Neural crest cell (in vitro differentiated cells): ENCODE data around the gene FBXW12. TPM values are rescaled to one million over a fixed set of nuclear protein-coding genes. Genes with fewer than 3 reads are reported as not detected.

Source experiments
- DNase-seq: peaks from one replicate; pipeline ENCODE4 v3.0.0; 2021; ENCODE audit warnings: low read depth, mixed read lengths, low spot score
- H3K27ac Mint-ChIP-seq: one replicate; pipeline ENCODE4 v1.8.0; 2021; ENCODE audit warnings: mild to moderate bottlenecking, mixed read lengths; ENCODE audit not compliant: unreplicated experiment
- H3K27me3 Mint-ChIP-seq: 2 replicates; pipeline ENCODE4 v1.8.0; 2021; ENCODE audit warnings: low read depth, mild to moderate bottlenecking, mixed read lengths
- H3K36me3 Mint-ChIP-seq: 2 replicates; pipeline ENCODE4 v1.8.0; 2021; ENCODE audit warnings: low read depth, mild to moderate bottlenecking, mixed read lengths
- H3K4me1 Mint-ChIP-seq: 2 replicates; pipeline ENCODE4 v1.8.0; 2021; ENCODE audit warnings: mixed read lengths
- H3K4me3 Mint-ChIP-seq: one replicate; pipeline ENCODE4 v1.8.0; 2021; ENCODE audit warnings: mild to moderate bottlenecking, mixed read lengths
- H3K9me3 Mint-ChIP-seq: 2 replicates; pipeline ENCODE4 v1.8.0; 2021; ENCODE audit warnings: mixed read lengths
- CTCF ChIP-seq: fragments of 200-600 bp; sonication (generic); conservative IDR thresholded peaks from 2 replicates; pipeline ENCODE4 v1.5.0; 2021; ENCODE audit warnings: antibody characterized with exemption, mild to moderate bottlenecking
- total RNA-seq: library from RNA; stranded (reverse); gene quantifications from 2 replicates; pipeline ENCODE4 v1.2.1, GENCODE V29; 2021

The FBXW12 gene
- total RNA-seq, 1 donor from 2014 or later: 0.44 TPM

- no peaks in the 10 kb centered on the region for H3K4me1 Mint-ChIP-seq
- no peak overlapping the region for H3K27ac Mint-ChIP-seq
- peaks cover 2% of the 10 kb centered on the region for H3K36me3 Mint-ChIP-seq
- no peak for TF ChIP-seq CTCF
- H3K9me3 Mint-ChIP-seq: no peaks in the 10 kb centered on the region
- no peak overlapping the region for H3K4me3 Mint-ChIP-seq
- no peak for DNase-seq
- no peaks in the 10 kb centered on the region for H3K27me3 Mint-ChIP-seq
Measured at GRCh38 chr3:48413611-48414010, 41.6 kb downstream of the FBXW12 start.

- H3K27me3 Mint-ChIP-seq: no peaks in the 10 kb centered on the region
- no peak for DNase-seq
- H3K36me3 Mint-ChIP-seq: peaks cover 2% of the 10 kb centered on the region
- H3K4me3 Mint-ChIP-seq: no peak overlapping the region
- H3K27ac Mint-ChIP-seq: no peak overlapping the region
- TF ChIP-seq CTCF: no peak
- H3K4me1 Mint-ChIP-seq: no peaks in the 10 kb centered on the region
- H3K9me3 Mint-ChIP-seq: no peaks in the 10 kb centered on the region
Measured at GRCh38 chr3:48414376-48415250, 42.6 kb downstream of the FBXW12 start.

GRCh38 chr3:48415251-48415953, 43.4 kb downstream of the FBXW12 start:
- no peak for DNase-seq

GRCh38 chr3:48416091-48416505, 44.1 kb downstream of the FBXW12 start:
- Mint-ChIP-seq H3K9me3 (no peaks in the 10 kb centered on the region), H3K4me3 (no peak overlapping the region), H3K27me3 (no peaks in the 10 kb centered on the region), H3K4me1 (no peaks in the 10 kb centered on the region), H3K27ac (no peak overlapping the region), H3K36me3 (peaks cover 2% of the 10 kb centered on the region)
- DNase-seq: no peak
- no peak for TF ChIP-seq CTCF

More at GRCh38 chr3:48415251-48415953, 43.4 kb downstream of the FBXW12 start:
- H3K9me3 Mint-ChIP-seq: no peaks in the 10 kb centered on the region
- no peak overlapping the region for H3K27ac Mint-ChIP-seq
- TF ChIP-seq CTCF: peak; percentile 14
- H3K4me1 Mint-ChIP-seq: no peaks in the 10 kb centered on the region
- no peaks in the 10 kb centered on the region for H3K27me3 Mint-ChIP-seq
- no peak overlapping the region for H3K4me3 Mint-ChIP-seq
- peaks cover 2% of the 10 kb centered on the region for H3K36me3 Mint-ChIP-seq

GRCh38 chr3:48416546-48416945, 44.5 kb downstream of the FBXW12 start:
- no peak overlapping the region for H3K27ac Mint-ChIP-seq
- H3K4me1 Mint-ChIP-seq: no peaks in the 10 kb centered on the region
- peaks cover 2% of the 10 kb centered on the region for H3K36me3 Mint-ChIP-seq
- DNase-seq: no peak
- no peaks in the 10 kb centered on the region for H3K27me3 Mint-ChIP-seq
- no peak overlapping the region for H3K4me3 Mint-ChIP-seq
- no peak for TF ChIP-seq CTCF
- no peaks in the 10 kb centered on the region for H3K9me3 Mint-ChIP-seq
